HTR-8/SVneo (cell line): ENCODE measurements around the gene SSBP3.

Experiments used
- DNase-seq: peaks from one replicate; pipeline ENCODE4 v3.0.0; 2011; ENCODE audit warnings: low spot score, mixed read lengths; ENCODE audit not compliant: insufficient read length
- FAIRE-seq: peaks from 2 replicates; lab custom pipeline; 2011; peaks lifted over from hg19 to GRCh38; lab: Jason Lieb, UNC

SSBP3 gene

DNA sequence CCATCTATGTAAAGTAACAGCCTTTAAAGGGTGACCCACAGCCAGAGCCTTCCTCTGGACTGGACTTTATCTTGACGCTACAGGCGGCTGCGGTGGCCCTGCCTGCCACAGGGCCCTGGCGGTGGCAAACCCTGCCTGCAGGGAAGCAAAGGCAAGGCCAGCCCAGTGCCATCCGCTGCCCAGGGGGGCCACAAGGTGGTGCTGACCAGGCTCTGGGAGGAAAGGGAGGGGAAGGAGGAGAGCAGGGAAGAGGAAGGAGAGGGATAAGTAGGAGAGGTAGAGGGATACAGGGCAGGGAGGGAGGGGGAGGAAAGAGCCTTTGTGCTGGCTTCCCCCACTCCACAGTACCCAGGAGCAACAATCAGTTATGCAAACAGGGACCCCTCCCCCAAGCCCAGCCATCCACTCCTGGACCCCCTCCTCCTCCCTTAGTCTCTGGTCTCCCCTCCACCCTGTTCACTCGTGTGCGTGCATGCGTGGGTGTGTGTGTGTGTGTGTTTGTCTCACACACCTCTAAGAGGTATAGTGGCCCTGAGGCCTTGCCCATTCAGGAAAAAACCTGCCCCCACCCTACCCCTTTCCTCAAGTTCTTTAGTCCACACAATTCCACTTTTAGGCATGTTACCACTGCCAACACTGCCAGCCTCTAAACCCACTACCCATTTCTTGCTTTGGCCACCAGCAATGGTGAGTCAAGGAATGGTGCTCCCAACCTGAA, 30.3 kb downstream of the SSBP3 start:
- DNase-seq (no peak), FAIRE-seq (no peak)

DNA sequence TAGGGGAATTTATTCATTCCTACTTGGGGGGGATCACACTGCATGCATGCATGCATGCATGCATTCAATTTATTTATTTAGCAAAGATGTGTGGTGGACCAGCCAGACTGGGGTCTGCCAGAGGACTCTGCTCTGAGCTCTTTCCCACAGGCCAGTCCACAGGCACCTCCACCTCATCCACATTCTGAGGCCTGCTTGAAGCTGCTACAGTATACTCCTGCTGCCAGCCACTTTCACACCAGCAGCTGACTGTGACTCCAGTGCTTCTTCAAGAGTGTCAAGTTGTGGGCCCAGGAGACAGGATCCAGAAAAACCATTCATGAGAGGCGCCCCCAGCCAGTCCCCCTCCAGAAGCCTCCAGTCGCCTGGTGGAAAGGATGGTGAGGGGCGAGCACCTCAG, 30.9 kb downstream of the SSBP3 start:
- FAIRE-seq (no peak), DNase-seq (no peak)

DNA sequence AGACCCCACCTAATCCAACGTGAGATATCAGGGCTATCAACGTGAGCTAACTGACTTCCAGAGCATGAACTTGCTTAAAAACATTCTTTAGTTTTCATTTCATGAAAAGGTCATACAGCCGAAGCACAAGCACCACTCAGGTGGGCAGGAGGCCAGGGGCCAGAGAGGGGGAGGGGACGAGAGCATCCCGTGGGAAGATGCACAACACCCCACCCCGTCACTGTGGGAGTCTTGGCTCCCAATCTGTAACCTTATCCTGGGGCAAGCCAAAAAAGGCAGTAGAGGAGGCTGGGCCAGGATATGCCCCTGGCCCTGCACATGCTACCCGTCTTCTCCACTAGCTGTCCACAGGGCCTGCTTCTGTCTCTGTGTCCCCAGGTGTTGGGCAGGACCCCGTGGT, 31.4 kb downstream of the SSBP3 start:
- DNase-seq = no peak
- peak; percentile 9 for FAIRE-seq

DNA sequence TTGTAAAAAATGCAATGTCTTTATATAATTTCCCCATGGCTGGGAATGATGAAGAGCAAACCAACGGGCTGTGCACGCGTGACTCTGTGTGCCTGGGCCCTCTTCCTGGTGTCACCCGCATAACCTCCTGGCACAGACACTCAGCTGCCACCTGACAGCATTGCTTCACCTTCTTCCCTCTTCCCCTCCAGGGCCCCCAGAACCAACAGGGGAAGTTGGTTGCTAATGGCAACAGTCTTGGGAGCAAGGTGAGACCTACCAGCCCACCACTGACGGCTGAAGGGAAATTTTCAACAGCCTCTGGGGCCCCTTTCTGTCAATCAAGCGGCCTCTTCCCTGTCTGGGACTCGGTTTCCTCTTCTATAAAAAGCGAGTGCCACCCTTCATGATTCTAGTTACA, 33.2 kb downstream of the SSBP3 start:
- FAIRE-seq (no peak), DNase-seq (no peak)

DNA sequence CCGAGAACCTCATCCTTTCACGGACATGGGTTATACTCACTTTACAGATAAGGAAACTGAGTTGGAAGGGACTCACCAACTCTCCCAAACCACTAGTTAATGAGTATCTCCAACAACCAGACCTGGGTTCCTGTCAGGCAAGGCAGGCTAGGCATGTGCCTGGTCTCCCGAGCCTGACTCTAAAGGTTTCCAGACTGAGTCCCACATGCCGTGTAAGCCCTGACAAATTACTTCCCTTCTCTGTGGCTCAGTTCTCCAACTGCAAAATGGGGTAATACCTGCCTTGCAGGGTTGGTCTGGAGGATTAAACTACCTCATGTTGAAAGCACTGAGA, 34.3 kb downstream of the SSBP3 start:
- no peak for DNase-seq
- no peak for FAIRE-seq

DNA sequence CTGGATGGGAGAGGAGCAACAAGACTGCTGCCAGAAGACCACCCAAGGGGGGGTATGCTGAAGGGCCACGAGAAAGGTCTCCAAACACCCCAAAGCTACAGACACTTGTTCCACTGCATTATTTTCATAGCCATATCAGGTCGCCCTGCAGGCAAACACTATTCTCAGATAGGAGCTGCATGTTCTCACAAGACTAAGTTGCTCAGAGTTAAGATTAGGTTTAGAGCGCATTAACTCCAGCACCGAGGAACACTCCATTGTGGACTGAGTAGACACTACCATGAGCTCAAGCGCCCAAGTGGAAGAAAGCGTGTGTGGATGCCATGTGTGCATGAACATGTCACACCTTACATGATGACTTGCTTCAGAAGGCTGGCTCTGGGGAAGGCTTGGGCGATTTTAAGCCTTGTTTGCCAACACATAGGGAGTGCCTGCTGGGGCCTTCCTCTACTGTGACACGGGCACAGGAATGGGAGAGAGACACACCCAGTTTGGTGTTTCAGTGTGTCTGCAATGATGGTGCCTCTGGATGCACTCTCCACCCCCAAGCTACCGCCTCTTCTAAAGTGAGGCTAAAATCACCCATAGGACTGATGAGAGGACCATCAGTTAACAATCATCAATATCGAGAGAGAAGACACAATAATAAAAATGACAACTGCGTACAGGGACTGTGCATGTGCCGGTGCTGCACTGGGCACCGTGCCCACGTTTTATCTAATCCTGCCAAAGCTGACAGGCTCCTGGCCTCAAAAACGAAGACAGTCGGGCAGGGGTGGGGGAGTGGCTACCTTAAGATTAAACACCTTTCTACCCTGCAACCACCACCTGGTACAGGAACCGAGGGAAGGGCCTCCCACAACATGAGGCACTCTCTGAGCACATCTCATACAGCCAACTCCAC, 34.9 kb downstream of the SSBP3 start:
- FAIRE-seq (no peak), DNase-seq (no peak)

DNA sequence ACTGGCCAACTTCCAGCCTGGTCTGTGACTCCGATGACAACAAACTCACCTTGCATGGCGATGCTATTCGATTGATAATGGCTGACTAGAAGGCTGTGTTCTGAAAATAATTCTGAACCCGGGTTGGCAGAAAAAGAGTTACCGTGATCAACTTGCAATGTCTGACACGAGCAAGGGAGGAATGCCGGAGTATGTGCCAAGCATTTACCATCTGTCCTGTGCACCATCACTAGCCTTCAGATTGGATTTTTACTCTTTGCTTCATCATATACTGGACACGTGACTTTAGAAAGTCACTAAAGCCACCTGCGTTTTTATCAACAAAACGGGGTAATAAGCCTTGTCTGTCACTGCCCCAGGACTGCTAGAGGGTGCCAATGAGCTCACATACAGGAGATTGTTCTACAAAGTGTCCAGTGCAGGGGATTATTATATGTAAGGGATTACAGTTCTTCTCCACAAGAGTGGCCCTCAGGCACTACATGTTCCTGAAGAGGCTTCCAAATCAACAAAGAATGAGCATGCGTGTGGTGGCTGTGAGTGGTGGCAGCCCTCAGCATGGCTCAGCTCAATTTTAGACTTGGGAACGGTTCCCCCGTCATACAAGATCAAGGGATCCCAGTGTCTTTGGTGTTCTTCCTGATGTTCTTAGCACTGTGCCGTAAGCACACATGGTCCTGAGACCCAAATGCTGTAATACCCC, 35.8 kb downstream of the SSBP3 start:
- DNase-seq = no peak
- FAIRE-seq = no peak

DNA sequence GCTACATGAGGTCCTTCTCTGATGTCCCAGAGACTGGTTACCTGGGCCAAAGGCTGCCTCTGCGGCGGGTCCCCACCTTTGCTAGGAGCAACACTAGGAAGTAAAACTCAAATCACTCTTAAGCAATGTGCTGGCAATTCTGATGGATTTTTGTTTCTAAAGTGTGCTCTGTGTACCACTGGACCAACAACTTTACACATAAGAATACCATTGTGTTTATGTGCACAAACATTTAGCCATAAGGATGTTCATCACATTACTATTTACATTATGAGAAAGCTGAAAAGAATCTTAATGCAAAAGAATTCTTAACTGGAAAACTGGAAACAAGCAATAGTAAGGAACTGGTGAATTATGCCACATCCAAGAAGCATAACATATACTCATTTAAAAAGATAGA, 38.6 kb downstream of the SSBP3 start:
- FAIRE-seq = no peak
- no peak for DNase-seq

DNA sequence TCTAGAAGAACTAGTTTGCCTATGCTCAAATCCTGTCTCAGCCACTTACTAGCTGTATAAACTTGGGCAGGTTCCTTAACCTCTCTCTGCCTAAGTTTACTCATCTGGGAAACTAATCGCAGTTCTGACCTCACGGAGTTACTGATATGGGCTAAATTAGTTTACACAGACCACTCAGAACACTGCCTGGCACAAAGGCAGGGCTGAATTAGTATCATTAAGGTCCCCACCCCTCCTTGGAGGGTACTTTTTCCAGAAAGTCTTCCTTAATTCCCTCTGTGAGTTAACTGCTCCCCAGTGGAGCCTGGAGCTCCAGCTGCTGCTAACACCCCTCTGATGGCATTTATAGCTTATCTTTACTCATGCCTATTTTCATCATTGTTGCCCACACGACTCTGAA, 40.3 kb downstream of the SSBP3 start:
- FAIRE-seq (no peak), DNase-seq (no peak)

DNA sequence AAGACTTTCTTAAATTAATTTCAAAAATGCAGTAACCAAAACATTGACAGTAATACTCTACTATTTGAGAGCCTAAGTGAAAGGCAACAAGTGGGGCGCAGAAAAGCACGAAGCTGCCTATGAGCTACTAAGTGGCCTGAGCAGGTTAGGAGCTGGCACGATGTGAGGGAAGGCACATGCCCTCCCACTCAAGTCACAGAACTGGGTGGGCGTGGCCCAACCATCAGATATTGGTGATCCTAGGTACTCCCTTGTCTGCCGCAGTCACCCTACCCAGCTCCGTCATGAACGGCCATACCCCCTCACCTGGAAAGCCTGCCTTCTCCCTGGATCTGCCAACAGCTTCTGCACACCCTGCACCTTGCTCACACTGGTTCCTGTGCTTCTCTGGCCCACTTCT, 40.8 kb downstream of the SSBP3 start:
- DNase-seq (no peak), FAIRE-seq (no peak)

DNA sequence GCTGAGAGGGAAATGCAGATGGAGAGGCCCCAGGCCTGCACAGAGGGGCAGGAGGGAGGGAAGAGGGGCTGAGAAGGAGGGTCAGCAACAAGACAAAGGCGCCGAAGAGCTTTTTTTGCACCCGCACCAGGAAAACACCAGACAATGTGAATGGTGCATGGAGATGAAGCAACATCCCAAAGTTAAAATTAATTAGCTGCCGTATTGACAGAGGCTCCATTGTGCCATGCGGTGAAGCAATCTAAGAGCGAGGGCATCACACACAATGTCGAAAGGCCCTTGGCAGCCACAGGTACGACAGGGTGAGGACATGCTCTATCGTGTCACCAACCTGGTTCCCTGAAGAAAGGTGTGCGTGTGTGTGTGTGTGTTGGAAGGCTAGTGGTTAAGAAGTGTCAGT, 41.2 kb downstream of the SSBP3 start:
- DNase-seq (no peak), FAIRE-seq (no peak)

DNA sequence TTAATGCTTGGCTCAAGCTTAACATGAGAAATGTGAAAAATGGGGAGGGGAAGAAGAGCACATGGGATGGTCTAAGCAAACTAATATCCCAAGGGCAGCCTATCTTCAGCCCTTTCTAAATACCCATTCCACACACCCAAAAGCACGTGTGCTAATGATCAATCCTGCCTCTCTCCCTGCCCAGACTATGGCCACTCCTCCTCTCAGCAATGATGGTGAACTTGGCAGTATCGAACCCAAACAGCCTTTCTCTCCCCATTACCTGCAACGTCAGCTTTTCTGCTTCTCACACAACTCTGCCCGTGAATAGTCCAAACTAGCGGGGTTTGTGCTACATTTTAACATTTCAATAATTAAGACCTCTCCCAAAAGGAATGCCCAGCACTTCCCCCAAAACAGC, 41.6 kb downstream of the SSBP3 start:
- no peak for DNase-seq
- FAIRE-seq = no peak

DNA sequence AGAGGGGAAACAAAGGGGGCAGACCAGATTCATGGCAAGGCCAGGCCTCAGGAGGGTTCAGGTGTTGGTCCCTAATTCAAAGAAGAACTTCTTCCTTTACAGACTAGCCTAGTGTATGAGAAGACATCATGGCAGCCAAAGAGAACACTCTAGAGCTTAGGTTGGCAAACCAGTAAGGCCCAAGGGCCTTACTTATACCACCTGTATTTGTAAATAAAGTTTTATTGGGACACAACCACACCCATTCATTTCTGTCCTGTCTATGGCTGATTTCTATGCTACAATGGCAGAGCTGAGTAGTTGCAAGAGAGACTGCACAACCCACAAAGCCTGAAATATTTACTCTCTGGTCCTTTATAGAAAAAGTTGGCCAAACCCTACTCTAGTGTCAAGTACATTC, 42.3 kb downstream of the SSBP3 start:
- FAIRE-seq (no peak), DNase-seq (no peak)

DNA sequence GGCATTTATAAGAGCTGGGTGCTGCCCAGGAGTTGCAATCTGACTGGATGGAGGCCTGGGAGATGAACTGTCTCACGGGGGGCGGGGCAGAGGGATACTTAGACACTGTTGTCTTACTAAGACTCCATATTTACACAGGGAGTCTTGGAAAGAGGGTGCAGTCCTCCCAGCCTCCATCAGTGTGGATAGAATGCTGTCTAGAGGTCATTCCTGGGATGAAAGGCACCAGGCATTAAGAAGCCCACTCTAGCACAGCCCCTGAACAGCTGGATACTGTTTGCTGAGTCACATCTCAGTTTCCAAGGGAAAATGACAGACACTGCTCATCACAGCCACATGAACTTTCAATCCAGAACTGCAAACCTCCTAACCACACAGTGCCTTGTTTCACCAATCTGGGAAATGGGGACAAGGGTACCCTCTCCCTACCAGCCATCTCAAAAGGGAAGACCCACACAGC, 43.3 kb downstream of the SSBP3 start:
- DNase-seq (no peak), FAIRE-seq (no peak)

DNA sequence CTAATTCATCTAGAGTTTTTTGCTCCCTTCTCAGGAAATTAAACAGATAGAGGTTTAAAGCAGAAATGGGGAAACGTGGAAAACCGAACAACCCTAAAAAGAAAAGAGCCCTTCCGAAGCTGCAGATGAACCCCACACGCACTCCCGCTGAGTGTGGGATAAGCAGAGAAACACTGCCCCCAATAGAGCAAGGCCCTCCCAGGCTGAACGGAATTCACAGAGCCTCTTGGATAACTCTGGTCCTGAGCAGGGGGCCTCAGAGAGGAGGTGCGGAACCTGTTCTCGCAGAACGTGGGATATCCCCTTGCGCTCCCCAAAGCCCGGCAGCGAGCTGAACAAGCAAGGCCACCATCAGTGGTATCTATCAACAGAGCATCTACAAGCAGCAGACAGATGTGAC, 44.9 kb downstream of the SSBP3 start:
- no peak for FAIRE-seq

DNA sequence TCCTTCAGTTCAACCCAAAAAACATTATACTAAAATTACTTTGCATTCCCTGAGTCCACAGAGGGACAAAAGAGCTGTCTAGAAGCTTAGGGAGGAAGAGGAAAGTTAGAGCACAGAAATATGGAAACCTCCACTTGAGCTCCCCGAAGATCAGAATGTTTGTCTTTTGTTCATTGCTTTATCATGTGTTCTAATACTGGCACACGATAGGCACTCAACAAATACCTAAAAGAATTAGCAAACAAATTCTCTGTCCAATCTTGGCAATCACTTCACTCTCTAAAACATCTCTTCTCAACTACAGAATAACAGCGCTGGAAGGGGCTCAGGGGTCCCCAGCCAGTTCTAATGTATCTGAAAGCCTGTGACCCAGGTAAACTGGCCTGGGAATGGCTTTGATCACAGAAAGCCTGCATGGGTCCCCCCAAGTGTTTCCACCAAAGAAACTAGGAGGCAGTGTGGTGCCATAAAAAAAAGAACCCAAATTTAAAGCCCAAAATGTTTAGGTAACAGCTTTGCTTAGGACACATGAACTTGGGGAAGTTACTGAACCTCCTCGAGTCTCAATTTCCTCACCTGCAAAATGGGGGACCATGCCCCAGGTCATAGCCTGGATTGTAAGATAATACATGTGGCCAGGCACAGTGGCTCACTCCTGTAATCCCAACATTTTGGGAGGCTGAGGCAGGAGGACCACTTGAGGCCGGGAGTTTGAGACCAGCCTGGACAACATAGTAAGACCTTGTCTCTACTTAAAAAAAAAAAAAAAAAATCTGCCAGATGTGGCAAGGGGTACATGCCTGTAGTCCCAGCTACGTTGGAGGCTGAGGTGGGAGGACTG, 45.8 kb downstream of the SSBP3 start:
- FAIRE-seq (no peak), DNase-seq (no peak)

More for the DNA sequence above, 44.9 kb downstream of the SSBP3 start:
- no peak for DNase-seq

DNA sequence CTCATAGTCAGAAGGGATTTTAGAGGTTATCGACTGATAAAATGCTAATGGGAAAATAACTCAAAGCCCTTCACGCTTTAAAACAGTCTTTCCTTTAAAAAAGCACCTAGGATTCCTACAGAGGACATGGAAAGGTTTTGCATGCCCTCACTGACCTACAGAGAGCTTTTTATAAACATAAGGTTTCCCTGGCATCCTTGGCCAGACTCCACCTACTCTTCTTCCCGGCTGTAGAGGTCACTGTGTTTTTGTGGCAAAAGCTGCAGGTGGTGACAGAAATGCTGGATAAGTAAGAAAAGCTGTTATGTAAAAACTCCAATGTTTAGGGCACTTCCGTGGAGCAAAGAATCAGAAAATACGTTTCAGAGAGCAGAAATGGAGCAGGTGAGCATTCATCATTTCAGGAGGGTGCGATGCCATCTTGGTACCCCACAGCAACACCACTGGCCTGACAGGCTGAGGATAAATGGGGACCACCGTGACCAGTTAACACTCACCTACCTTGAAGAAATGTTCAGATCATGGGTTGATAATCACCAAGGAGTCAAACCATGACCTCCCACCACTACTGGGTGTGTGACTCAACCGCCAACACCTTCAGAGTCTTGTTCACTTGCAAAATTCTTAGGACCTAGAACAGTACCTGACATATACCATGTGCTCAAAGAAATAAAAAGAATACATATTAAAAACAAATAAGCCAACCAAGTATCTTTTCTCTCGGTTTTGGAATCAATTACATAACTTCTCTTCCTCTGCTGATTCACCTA, 46.6 kb downstream of the SSBP3 start:
- DNase-seq = no peak
- no peak for FAIRE-seq

DNA sequence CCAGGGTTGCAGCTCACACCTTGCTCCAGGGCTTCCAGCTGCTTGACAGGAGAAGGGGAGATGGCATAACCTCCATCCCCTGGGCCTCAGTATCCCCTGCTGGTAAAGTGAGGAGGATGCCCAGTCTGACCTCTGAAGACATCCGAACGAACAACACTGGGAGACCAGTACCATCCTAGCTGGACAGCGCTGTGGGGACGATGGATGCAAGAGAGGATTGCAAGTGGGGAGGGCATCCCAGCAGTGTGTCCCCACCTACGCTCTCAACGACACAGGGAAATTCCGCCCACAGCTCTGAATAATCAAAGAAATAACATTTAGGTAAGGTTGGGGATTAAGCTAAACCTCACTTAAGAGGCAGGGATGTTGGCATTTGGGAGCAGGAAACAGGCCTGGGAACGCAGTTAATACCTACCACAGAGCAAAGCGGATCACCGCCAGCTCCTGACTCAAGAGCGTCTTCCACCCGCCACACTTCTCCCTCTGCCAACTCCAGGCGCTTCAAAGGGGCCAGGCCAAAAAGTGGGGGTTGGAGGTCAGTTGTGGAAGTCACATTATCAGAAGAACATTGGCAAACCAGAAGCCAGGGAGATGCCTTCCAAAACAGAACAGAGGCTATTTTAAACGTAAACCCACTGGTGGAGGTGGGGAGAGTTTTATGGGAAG, 47.6 kb downstream of the SSBP3 start:
- DNase-seq = no peak
- FAIRE-seq = no peak

DNA sequence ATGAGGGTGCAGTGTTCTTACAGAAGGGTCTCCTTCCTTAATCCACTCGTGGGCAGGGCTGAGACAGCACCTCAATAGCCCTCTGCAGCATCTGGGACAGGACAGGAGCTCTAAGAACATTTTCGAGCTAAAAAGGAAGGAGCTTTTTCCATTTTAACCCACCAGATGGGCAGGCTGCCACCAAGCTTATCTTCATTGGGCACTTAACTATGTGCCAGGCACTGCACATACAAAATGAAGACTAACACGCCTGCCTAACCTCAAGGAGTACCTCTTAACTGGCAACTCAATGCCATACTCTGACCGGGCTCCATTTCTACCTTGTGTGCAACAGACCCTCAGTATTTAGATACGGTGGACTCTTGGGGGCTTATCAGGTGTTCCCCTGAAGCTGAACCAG, 48.2 kb downstream of the SSBP3 start:
- DNase-seq = no peak
- no peak for FAIRE-seq
